Ishikawa (cell line): ENCODE measurements around the gene NSUN2.

Experiments
- EGR1 ChIP-seq: IDR thresholded peaks from 2 replicates; pipeline ENCODE4 v1.6.1; 2012
- REST ChIP-seq: IDR thresholded peaks from 2 replicates; pipeline ENCODE4 v1.6.1; 2012; ENCODE audit warnings: low read depth, mild to moderate bottlenecking
- TAF1 ChIP-seq: IDR thresholded peaks from 2 replicates; pipeline ENCODE4 v1.6.1; 2012; ENCODE audit warnings: low read depth, mild to moderate bottlenecking

DNA sequence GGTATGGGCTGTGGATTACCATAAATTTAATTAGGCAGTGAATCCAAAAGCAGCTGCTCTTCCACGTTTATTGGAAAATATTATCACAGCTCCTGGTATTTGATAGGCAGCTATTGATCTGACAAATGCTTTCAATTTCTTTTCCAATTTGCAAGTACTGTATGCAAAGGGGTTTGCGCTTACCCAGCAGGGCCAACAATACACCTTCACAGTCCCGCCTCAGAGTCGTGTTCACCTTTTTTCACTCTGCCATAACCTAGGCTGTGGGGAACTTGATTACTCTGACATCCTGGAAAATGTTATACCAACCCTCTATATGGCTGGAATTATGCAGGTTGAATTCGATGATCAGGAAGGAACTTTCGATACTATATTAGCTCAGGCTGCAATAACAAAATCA lies 48.1 kb upstream of the NSUN2 start:
- TF ChIP-seq REST (no peak), TAF1 (no peak), EGR1 (no peak)
